Keratinocyte (primary cell): ENCODE measurements around the gene USP10. TPM values are rescaled to one million over a fixed set of nuclear protein-coding genes. Genes with fewer than 3 reads are reported as not detected.

Experiments used
- DNase-seq: peaks from one replicate; pipeline ENCODE4 v3.0.0-alpha.2; 2011; ENCODE audit warnings: low read depth, missing footprints, low spot score
- FAIRE-seq: peaks from 2 replicates; lab custom pipeline; 2011; peaks lifted over from hg19 to GRCh38; lab: Jason Lieb, UNC
- H2AFZ ChIP-seq: 2 replicates; pipeline ENCODE4 v1.6.0; 2012; ENCODE audit warnings: low read length, control low read depth, inconsistent platforms; ENCODE audit not compliant: control insufficient read depth
- H3K27ac ChIP-seq: 2 replicates; pipeline ENCODE4 v1.5.1; 2011; ENCODE audit warnings: low read length; ENCODE audit not compliant: control insufficient read depth, insufficient read depth
- H3K27me3 ChIP-seq: 3 replicates; pipeline ENCODE4 v1.6.0; 2011; ENCODE audit warnings: low read length; ENCODE audit not compliant: control insufficient read depth, insufficient read depth; ENCODE audit errors: extremely low read depth
- H3K36me3 ChIP-seq, 2 experiments: 2 replicates in 1 of 2; 3 replicates in 1 of 2; pipeline ENCODE4 v1.5.1; 2011; ENCODE audit warnings: low read length in 2 of 2, mild to moderate bottlenecking in 1 of 2; ENCODE audit not compliant: control insufficient read depth in 2 of 2, insufficient read depth in 2 of 2; ENCODE audit errors: extremely low read depth in 1 of 2
- H3K4me1 ChIP-seq: 3 replicates; pipeline ENCODE4 v1.5.1; 2011; ENCODE audit warnings: low read length; ENCODE audit not compliant: control insufficient read depth, insufficient read depth; ENCODE audit errors: extremely low read depth
- H3K4me2 ChIP-seq: 3 replicates; pipeline ENCODE4 v1.6.0; 2011; ENCODE audit warnings: low read depth, low read length; ENCODE audit not compliant: control insufficient read depth, insufficient read depth; ENCODE audit errors: extremely low read depth
- H3K4me3 ChIP-seq, 3 experiments: fragments of 200-600 bp in 1 of 3; sonication (generic) in 1 of 3; 2 replicates in 2 of 3; 3 replicates in 1 of 3; pipeline ENCODE4 v1.5.1; 2011 to 2016; ENCODE audit warnings: low read length in 3 of 3, mild to moderate bottlenecking in 3 of 3, control low read depth in 2 of 3, inconsistent platforms in 1 of 3, low read depth in 1 of 3, mixed read lengths in 1 of 3, mixed run types in 1 of 3, moderate library complexity in 1 of 3; ENCODE audit not compliant: control insufficient read depth in 2 of 3, insufficient read depth in 2 of 3; ENCODE audit errors: extremely low read depth in 1 of 3
- H3K79me2 ChIP-seq: 2 replicates; pipeline ENCODE4 v1.6.0; 2012; ENCODE audit warnings: low read length; ENCODE audit not compliant: control insufficient read depth, insufficient read depth
- H3K9ac ChIP-seq: 3 replicates; pipeline ENCODE4 v1.6.0; 2011; ENCODE audit warnings: low read length; ENCODE audit not compliant: control insufficient read depth, insufficient read depth; ENCODE audit errors: extremely low read depth
- H3K9me1 ChIP-seq: 3 replicates; pipeline ENCODE4 v1.6.0; 2011; ENCODE audit warnings: low read length; ENCODE audit not compliant: control insufficient read depth, insufficient read depth; ENCODE audit errors: extremely low read depth
- H3K9me3 ChIP-seq: 2 replicates; pipeline ENCODE4 v1.5.1; 2012; ENCODE audit warnings: low read depth, low read length; ENCODE audit not compliant: control insufficient read depth
- H4K20me1 ChIP-seq: 3 replicates; pipeline ENCODE4 v1.6.0; 2011; ENCODE audit warnings: low read length; ENCODE audit not compliant: control insufficient read depth, insufficient read depth; ENCODE audit errors: extremely low read depth
- CTCF ChIP-seq, 3 experiments: IDR thresholded peaks in 1 of 3; conservative IDR thresholded peaks in 1 of 3; optimal IDR thresholded peaks in 1 of 3; 2 replicates in 2 of 3; 3 replicates in 1 of 3; pipeline versions ENCODE3 to v1.5.1; 2011; ENCODE audit warnings: low read length in 3 of 3, mild to moderate bottlenecking in 3 of 3, moderate library complexity in 2 of 3, control low read depth in 1 of 3, inconsistent platforms in 1 of 3; ENCODE audit not compliant: insufficient read depth in 2 of 3; ENCODE audit errors: extremely low read depth in 1 of 3
- EZH2 ChIP-seq: IDR thresholded peaks from one replicate; pipeline ENCODE4 v1.6.1; 2012; ENCODE audit warnings: inconsistent platforms, mild to moderate bottlenecking, low read length, moderate library complexity
- dilution Hi-C: fragments of 300-500 bp; cut with MboI; formaldehyde crosslinking; loops from one replicate; pipeline ENCODE4 v1.7.0; 2020; ENCODE audit warnings: low sequenced_read_pairs; ENCODE audit not compliant: extremely low pct_ligation_motif_present
- polyA plus RNA-seq, 5 experiments: library from polyadenylated mRNA; depleted of rRNA in 3 of 5; stranded (reverse) in 3 of 5; stranded (forward) in 1 of 5; unstranded in 1 of 5; fragments of >200 nt; gene quantifications; 1 replicate in 1 of 5; 2 replicates in 3 of 5; 3 replicates in 1 of 5; pipeline versions ENCODE4 v1.2.1 to v1.2.3, GENCODE V29; 2011 to 2012; ENCODE audit warnings: missing spikeins in 2 of 5, low read depth in 1 of 5, low replicate concordance in 1 of 5

The USP10 gene
- polyA plus RNA-seq, 1 donor (not counting 4 experiments of a cell fraction or from before 2014, with no cell fraction given) = 92.0 TPM

- no peak overlapping the region for H2AFZ ChIP-seq
- no peaks in the 10 kb centered on the region for H3K79me2 ChIP-seq
- peaks cover 2% of the 10 kb centered on the region for H3K4me1 ChIP-seq
- H3K4me3 ChIP-seq = no peak overlapping the region
- H3K9me1 ChIP-seq = no peaks in the 10 kb centered on the region
- no peaks in the 10 kb centered on the region for H4K20me1 ChIP-seq
- no peaks in the 10 kb centered on the region for H3K27me3 ChIP-seq
- no peak overlapping the region for H3K9ac ChIP-seq
- no peak overlapping the region for H3K27ac ChIP-seq
- dilution Hi-C loops = no loop called here
- DNase-seq = no peak
- H3K9me3 ChIP-seq = no peaks in the 10 kb centered on the region
- TF ChIP-seq EZH2 = no peak
- no peak for TF ChIP-seq CTCF (optimal IDR thresholded peaks at IDR 0.05 in 1 of 3, IDR thresholded peaks at IDR 0.05 in 1 of 3, conservative IDR thresholded peaks at IDR 0.05 in 1 of 3; ENCODE audit: extremely low read depth in 1 of 3, insufficient read depth in 2 of 3, low read length in 3 of 3)
- no peak overlapping the region for H3K4me2 ChIP-seq
- no peak for FAIRE-seq
- H3K36me3 ChIP-seq = peaks cover 0 to 2% of the 10 kb centered on the region in 2 experiments
Measured at GRCh38 chr16:84791501-84791900, 91.7 kb downstream of the USP10 start.

GRCh38 chr16:84794186-84794585 is 94.4 kb downstream of the USP10 start:
- no peaks in the 10 kb centered on the region for H3K27me3 ChIP-seq
- no peak overlapping the region for H3K27ac ChIP-seq
- no peak for FAIRE-seq
- no peak overlapping the region for H3K9ac ChIP-seq
- no peaks in the 10 kb centered on the region for H3K9me1 ChIP-seq
- H3K9me3 ChIP-seq = no peaks in the 10 kb centered on the region
- peaks cover 2% of the 10 kb centered on the region for H3K4me1 ChIP-seq
- peaks cover 0 to 2% of the 10 kb centered on the region in 2 experiments for H3K36me3 ChIP-seq
- no peak for DNase-seq
- dilution Hi-C loops = no loop called here
- no peaks in the 10 kb centered on the region for H3K79me2 ChIP-seq
- no peak for TF ChIP-seq CTCF (optimal IDR thresholded peaks at IDR 0.05 in 1 of 3, IDR thresholded peaks at IDR 0.05 in 1 of 3, conservative IDR thresholded peaks at IDR 0.05 in 1 of 3; ENCODE audit: extremely low read depth in 1 of 3, insufficient read depth in 2 of 3, low read length in 3 of 3)
- TF ChIP-seq EZH2 = no peak
- no peaks in the 10 kb centered on the region for H4K20me1 ChIP-seq
- H3K4me2 ChIP-seq = no peak overlapping the region
- H3K4me3 ChIP-seq = no peak overlapping the region
- no peak overlapping the region for H2AFZ ChIP-seq
